ENCODE data around the gene GHRHR. TPM values are rescaled to one million over a fixed set of nuclear protein-coding genes. Genes with fewer than 3 reads are reported as not detected.

Gene GHRHR
- total RNA-seq, 1 donor from 2014 or later = not detected

DNA sequence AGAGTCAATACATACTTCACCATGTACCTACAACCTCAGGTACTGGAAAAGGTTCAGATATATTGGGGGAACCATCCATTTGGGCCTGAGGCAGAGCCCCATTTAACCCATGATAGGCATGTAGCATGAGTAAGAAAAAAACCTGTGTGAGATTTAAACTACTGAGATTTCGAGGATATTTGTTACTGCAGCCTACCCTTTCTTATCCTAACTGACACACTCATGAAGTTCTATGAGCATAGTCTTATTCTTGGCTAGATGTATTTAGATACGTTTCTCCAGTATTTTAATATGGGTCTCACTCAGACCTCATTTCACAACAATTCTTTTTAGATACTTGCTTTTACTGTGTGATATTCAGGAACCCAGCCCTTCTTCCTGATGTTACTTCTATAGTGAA, 39.3 kb downstream of the GHRHR start:
- DNase-seq (ENCODE audit: low read depth) = no peak

DNA sequence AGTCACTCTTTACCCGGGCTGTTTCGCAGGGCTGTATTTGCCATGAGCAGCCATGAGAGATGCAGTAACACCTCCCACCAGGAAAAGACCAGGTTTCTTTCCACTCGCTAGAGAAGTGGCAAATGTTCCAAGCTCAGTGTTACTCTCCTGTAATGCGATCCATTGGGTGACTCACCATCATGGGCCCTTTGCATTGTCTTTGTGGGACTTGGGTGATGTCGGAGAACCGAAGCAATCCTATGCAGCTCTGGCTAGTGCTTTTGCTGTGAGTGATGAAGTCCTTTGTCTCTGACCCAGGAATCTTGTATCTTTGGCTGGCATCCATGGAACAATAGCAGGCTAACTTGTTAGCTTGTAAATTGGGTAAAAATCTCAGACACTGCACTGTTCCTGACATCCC, 40.0 kb downstream of the GHRHR start:
- DNase-seq (ENCODE audit: low read depth) = no peak

DNA sequence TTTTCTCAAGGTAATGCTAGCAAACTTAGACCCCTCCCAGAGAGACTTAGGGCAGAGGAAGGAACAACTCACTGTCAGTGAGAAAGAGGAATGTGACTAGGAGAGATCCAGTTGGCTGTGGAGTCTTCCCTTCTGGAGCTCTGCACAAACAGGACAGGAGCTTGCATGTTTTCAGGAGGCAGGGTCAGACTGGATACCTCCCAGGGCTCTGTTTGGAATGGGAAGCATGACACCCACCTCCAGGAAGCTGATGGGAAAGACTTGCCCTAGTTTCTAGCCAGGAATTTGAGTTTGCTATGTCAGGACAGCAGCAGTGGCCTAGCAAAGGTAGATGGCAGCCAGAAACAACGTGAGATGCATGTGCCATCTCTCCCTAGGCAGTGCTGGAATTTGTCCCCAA, 40.6 kb downstream of the GHRHR start:
- DNase-seq (ENCODE audit: low read depth) = no peak

DNA sequence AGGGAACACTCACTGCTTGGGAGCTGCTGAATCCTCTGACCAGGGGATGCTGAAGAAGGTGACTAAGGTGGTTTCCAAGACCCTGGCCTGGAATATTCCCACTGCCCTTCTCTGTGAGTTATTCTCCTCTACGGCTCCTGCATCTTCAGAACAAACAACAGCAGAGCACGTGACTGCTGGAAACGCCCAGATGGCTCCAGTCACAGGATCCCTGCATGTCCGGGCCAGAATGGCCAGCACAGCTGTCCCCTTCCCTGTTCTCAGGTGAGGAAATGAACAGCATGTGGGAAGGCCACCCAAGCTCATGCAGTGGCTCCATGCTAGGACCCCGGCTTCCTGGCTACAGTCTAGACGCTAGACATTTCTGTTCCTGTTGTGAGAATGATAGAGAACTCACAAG, 43.1 kb downstream of the GHRHR start:
- DNase-seq (ENCODE audit: low read depth) = no peak

DNA sequence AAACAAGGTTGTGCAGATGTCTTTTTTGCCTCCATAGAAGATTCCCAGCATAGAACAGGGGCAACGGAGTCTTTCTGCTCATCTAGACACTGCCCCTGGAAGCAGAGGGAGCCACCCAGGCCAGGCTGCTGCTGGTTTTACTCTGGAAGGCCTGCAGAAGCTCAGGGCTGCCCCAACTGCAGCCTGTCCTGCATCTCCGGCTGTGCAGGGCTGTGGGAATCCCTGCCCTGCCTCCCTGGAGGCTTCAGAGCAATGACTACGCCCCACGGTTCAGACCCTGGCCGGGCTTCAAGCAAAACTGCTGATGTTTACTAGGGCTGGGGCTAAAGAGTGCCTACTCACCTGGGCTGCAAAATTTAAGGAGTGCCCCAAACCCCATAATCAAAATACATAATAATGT, 43.9 kb downstream of the GHRHR start:
- no peak for DNase-seq (ENCODE audit: low read depth)

DNA sequence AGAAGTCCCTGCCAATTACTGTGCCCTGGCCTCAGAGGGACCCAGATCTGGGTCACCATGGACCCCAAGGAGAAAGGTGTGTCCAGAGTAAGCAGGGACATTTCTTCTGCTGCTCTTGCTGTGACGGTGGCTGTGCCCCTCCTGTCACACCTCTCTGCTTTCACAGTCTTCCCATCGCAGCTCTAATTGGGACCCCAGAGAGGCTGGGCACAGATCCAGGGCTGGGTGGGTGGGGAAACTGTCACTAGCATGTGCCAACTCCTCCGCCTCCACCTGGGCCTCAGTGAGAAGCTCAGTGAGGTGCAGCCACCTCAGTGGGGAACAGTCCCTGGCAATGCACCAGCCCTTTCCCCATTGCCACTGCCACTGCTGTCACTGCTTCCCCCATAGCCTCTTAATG, 51.1 kb downstream of the GHRHR start:
- DNase-seq (ENCODE audit: low read depth) = no peak

DNA sequence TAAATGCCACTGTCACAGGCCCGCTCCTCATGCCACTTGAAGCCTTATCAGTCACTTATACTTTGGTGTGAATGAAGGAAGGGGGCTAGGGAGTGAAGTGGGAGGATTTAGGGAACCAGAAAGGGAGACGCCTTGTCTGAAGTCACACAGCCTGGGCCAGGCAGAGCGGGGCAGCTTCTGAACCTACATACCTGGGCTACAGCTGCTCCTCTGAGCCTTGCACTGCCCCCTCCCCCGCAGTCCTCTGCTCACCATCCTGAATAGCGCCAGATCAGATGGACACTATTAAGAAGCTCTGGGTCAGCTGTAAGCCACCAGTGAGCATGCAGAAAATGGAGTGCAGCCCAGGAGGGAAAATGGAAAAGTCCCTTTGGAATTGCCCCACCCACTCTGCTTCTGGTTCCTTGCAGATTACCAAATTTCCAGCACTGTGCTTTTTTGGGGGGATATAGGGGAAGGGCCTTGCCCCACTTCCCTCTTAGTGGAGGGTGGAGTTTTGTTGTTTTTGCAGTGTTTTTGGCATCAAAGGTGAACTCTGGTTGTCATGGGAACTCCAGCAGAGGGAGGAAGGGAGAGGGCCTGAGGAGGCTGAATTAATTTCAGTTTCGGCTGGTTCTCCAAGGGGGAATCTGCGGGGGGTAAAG, 53.4 kb downstream of the GHRHR start:
- DNase-seq (ENCODE audit: low read depth) = no peak

DNA sequence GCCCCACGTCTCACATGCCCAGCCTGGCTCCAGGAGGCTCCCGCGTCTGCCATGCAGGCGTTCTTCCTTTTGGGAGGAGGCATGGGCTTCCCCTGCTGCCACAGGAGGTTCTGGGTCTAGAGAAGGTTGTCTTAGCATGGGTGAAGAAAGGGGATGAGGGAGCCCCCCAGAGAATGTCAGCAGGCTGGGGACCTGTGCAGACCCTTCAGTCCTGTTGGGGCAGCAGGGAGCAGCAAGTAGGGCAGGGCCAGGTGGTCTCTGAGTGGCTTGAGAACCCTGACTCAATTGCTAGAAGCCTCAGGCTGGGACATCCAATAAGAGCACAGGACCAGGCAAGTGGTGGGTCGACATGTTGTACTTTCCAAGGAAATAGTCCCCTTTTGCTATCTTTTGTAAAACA, 54.0 kb downstream of the GHRHR start:
- no peak for DNase-seq (ENCODE audit: low read depth)

DNA sequence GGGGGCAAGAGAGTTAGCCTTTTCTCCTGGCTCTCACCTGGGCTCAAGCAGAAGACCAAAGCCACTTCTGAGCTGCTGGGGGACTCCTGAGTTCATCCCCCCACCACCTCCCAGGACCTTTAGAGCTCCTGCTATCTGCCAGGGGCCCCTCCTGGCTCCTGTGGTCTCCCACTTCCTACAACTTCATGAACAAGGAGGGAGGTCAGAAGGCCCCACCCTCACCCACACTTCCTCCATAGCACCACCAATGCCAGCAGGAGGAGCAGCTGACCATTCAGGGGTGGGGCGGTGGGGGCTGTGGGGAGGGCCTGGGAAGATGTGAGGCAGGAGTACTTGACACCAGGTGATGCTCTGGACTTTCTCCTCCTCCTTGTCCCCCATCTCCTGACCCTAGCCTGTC, 55.8 kb downstream of the GHRHR start:
- DNase-seq (ENCODE audit: low read depth) = no peak

DNA sequence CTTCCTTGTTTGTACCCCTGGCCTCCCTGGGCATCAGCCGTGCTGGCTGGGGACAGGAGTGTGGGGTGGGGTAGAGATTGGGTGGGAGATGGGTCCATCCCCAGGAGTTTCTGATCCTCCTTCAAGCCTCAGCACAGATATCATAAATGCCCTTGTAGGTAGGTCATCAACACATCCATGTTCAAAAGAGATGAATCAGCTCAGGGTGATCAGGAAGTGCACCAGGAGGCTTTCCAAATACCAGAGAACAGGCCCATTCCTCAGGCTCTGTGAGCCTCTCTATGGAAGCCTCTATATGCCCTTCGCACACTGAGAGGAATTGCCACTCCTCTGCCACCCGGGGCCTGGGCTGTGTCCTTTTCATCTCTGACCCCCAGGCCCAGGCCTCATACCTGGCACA, 56.4 kb downstream of the GHRHR start:
- no peak for DNase-seq (ENCODE audit: low read depth)

DNA sequence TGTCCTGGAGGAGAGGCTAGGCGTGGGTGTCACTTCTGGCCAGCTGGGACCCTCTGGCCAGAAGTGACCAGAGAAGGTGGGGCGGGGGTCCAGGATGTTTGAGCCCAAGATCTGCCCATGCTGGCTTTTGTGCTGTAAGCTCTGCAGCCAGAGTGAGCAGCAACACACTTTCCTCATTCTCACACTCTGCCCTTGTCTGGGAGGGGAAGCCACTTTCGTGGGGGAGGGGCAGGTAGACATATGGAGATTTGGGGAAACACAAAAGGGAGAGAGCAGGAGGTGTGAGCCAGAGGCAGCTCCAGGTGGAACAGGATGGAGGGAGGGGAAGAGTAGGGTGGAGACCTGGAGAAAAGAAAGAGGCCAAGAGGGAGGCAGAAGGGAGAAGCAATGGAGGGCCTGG, 56.9 kb downstream of the GHRHR start:
- no peak for DNase-seq (ENCODE audit: low read depth)

DNA sequence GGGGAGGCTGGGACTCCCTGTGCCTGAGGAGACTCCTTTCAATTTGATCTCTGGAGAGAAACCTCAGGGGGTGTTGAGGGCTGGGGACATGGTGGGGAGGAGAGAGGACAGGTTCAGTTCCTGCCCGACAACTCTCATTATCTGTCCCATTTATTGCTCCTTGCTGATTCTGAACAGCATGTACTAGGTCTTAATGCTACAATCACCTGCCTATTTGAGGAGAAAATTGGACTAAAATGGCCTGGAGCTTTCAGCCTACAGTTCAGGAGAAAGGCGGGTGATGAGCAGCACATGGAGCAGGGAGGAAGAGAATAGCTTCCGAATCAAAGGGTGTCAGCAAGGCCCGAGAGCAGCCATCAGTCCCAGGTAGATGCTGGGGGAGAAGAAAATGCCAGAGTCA, 58.4 kb downstream of the GHRHR start:
- DNase-seq (ENCODE audit: low read depth) = no peak

DNA sequence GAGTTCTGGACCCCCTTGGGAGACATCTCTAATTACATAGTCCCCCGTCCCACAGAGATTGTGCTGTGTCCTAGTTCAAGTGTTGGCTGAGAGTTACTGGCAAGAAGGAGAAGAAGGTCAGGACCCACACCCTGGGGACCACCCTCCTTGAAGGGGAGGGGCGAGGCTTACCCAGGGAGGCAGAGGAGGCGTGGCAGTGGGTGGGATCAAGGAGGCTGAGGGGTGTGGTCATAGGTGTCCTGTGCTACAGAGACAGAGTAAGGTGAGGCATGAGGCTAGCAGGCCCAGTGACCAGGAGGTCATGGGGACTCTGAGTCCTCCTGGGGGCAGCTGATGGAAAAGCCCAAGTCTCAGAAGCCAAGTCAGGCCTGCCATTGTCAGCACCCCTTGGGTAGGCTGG, 59.0 kb downstream of the GHRHR start:
- no peak for DNase-seq (ENCODE audit: low read depth)

DNA sequence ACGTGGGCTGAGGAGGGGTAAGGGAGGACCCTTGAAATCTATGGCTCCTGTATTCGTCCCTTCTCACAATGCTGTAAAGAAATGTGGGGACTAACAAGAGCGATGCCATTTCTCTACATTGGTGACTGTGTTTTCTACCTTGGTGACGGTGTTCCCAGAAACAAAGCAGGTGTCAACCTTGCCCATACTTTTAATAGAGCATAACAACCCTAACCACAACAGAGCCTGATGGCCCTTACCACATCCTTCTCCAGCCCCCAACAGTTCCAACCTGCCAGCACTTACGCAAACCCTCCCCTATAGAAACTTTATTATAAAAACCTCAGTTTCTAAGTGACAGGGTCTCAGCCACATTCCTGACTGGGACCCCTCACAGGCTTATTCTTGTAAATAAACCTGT, 60.1 kb downstream of the GHRHR start:
- no peak for DNase-seq (ENCODE audit: low read depth)

DNA sequence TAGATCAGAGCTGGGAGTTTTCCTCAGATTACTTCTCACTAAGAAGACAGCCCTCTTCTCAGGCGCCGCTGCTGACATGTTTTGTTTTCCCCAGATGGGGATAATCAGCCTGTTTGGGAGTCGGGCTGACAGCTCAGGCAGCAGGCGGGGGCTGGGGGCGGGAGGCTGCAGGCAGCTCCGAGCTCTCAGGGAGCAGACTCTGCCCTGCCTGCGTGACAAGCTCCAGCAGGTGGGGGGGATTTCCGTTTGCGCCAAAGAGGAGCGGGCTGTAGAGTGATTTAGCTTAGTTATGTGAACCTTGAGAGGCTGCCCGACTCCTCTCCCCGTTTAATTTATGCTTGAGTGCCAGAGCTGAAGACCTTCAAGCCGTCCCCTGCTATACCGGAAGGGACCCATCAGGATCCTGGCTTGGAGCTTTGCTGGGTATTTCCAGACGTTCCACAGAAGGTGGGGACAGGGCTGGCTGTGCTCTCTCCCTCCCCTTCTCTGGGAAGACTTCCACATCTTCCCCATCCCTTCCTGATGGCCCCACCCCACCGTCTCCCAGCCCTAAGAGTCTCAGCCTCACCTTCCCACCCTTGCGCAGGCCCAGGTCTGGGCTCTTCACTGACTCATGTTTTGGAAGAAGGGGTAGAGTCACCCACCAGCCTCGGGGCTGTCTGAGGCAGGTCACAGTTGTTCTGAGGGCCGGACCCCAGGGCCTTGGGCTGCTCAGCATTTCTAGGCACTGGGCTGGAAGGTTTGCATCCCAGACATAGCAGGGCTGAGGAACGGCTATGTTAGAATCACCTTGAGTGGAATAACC, 63.6 kb downstream of the GHRHR start:
- no peak for DNase-seq (ENCODE audit: low read depth)

DNA sequence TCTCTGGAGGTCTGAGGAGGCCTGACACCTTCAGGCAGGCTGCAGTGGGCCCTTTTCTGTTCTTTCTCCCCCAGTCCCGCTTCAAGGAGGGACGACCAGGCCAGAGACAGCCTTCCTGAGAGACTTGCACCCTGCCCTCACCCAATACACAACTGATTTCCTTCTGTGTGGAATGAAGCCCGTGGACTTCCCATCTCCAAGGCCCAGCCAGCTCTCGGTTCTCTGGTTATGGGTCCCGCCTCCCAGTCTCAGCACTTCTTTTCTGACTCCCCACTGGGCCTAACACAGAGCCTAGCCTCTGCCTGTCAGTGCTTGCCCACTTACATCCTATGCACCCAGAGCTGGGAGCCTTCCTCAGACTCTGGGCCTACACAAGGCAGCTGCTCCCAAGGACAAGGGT, 64.3 kb downstream of the GHRHR start:
- no peak for DNase-seq (ENCODE audit: low read depth)

DNA sequence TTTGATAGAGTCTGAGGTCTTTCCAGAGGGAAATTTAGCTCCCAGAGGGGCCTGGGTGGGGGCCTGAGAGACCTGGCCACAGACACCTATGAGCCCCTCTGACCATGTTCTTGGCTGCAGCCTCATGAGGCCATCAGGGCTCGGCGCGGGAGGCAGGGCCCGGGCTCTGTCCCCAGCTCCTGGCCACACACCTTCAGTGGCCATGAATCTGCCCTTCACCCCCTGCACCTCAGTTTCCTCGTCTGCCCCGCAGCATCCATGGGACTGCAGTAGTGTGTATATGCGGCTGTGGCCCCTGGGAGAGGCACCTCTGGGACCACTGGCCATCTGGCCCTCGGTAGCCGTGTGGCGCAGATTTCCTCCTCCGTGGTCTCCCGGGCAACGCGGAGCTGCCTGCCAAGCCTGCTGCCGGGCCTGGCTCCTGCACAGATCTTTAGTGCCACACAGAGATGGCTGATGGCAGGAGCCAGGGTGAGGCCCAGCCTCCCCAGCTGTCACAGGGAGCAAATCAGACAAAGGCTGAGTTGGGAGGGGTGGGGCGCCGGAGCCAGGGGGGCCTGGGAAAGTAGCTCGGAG, 64.8 kb downstream of the GHRHR start:
- DNase-seq (ENCODE audit: low read depth) = no peak

Other genes with a start within 250 kb of the GHRHR start
- gene INMT, start 211.8 kb upstream of the GHRHR start, total RNA-seq = not detected in 2 replicates
- 3.3 and 8.8 TPM in 2 replicates for gene MINDY4, start 192.5 kb upstream of the GHRHR start, total RNA-seq
- gene AQP1, start 52.1 kb upstream of the GHRHR start, total RNA-seq = 4.4 and 33.0 TPM in 2 replicates
- gene ADCYAP1R1, start 88.4 kb downstream of the GHRHR start, total RNA-seq = not detected in 2 replicates